ENCODE measurements around the gene SPNS2. TPM values are rescaled to one million over a fixed set of nuclear protein-coding genes. Genes with fewer than 3 reads are reported as not detected.

SPNS2 gene
- total and polyA plus RNA-seq, 2 of the 8 experiments (the other 6 are each of a cell fraction or from before 2014, with no cell fraction given), result 1.2 to 1.5 TPM

- Histone ChIP-seq H3K4me2 (ENCODE audit: insufficient read depth in 1 of 2, low read depth in 2 of 2, low read length in 2 of 2) (no peak overlapping the region), H3K27me3 (replicated peaks in 1 of 4; ENCODE audit: control insufficient read depth in 3 of 4, extremely low read depth in 1 of 4, insufficient read depth in 3 of 4, low read length in 3 of 4) (no peaks in the 10 kb centered on the region), H3K4me1 (replicated peaks in 1 of 4; ENCODE audit: control insufficient read depth in 3 of 4, insufficient read depth in 4 of 4, low read length in 3 of 4) (peaks cover 0 to 3% (median 0%) of the 10 kb centered on the region in 4 experiments; a peak in 1 of 7 replicates), H3K4ac (replicated peaks; ENCODE audit: insufficient read length, low read depth, low read length) (no peak overlapping the region), H2BK15ac (ENCODE audit: low read length) (no peak overlapping the region), H3K4me3 (ENCODE audit: extremely low read depth in 1 of 4, insufficient read depth in 2 of 4, low read depth in 3 of 4, low read length in 4 of 4) (no peak overlapping the region), H3K9me3 (ENCODE audit: insufficient read depth in 2 of 2, low read depth in 1 of 2, low read length in 1 of 2) (no peaks in the 10 kb centered on the region), H2AK5ac (ENCODE audit: low read depth, low read length) (no peak overlapping the region), H4K8ac (ENCODE audit: extremely low read depth, insufficient read depth, low read length) (no peak overlapping the region), H3K56ac (replicated peaks; ENCODE audit: insufficient read length, low read depth, low read length) (no peak overlapping the region), H2BK20ac (ENCODE audit: low read length) (no peak overlapping the region), H3K9ac (replicated peaks in 1 of 4; ENCODE audit: extremely low read depth in 1 of 4, low read depth in 3 of 4, low read length in 3 of 4) (no peak overlapping the region), H2BK5ac (ENCODE audit: low read depth, low read length) (no peak overlapping the region), H3K23me2 (ENCODE audit: low read depth, low read length) (no peaks in the 10 kb centered on the region), H2BK12ac (ENCODE audit: low read depth, low read length) (no peak overlapping the region), H4K5ac (ENCODE audit: insufficient read length, low read depth, low read length) (no peak overlapping the region), H3K23ac (ENCODE audit: insufficient read length) (no peak overlapping the region), H3K27ac (ENCODE audit: low read depth, low read length) (no peak overlapping the region), H2BK120ac (replicated peaks; ENCODE audit: low read depth, low read length) (no peak overlapping the region), H3K14ac (ENCODE audit: insufficient read length) (no peak overlapping the region), H3K79me2 (ENCODE audit: control insufficient read depth in 1 of 2, insufficient read depth in 2 of 2, low read length in 2 of 2) (no peaks in the 10 kb centered on the region), H3K36me3 (ENCODE audit: control insufficient read depth in 2 of 4, insufficient read depth in 4 of 4, low read length in 3 of 4) (no peaks in the 10 kb centered on the region), H3K79me1 (ENCODE audit: low read depth, low read length) (no peaks in the 10 kb centered on the region), H3K18ac (ENCODE audit: extremely low read depth, low read length) (no peak overlapping the region), H4K20me1 (replicated peaks in 1 of 2; ENCODE audit: control insufficient read depth in 1 of 2, insufficient read depth in 2 of 2, low read length in 2 of 2) (no peaks in the 10 kb centered on the region), H4K91ac (replicated peaks; ENCODE audit: insufficient read length, low read length) (no peak overlapping the region), H2AFZ (ENCODE audit: low read length) (no peak overlapping the region)
- DNase-seq (ENCODE audit: low read depth in 1 of 2, low spot score in 2 of 2) (no peak), FAIRE-seq (no peak)
- ChIA-PET POLR2A (ENCODE audit: partially characterized antibody) (no interaction called here), CTCF (ENCODE audit: partially characterized antibody) (interaction anchor here (0.8 to 1.8 kb wide), 5 partner anchors 9 to 67 kb away, joined by 3 to 5 read pairs (median 3); partner anchors contain the start of gene SPNS2)
- 85% methylated on average over 23 of the region's 24 CpGs; no CpG with 5 or more reads in 1 of the 2 experiments for WGBS, 2 experiments (ENCODE audit: extremely low coverage in 1 of 2, insufficient coverage in 1 of 2, insufficient read length in 1 of 2, insufficient replicate concordance in 2 of 2, low coverage in 1 of 2, low lambda C conversion rate in 2 of 2, missing lambda C conversion rate in 1 of 2)
- TF ChIP-seq RXRA (IDR thresholded peaks at IDR 0.05; ENCODE audit: insufficient read depth, low read depth, low read length), result no peak
- no peak for TF ChIP-seq ATF3 (IDR thresholded peaks at IDR 0.05; ENCODE audit: insufficient read depth, low read depth, low read length)
- TF ChIP-seq FOSL1 (IDR thresholded peaks at IDR 0.05; ENCODE audit: insufficient read depth, low read depth, low read length), result no peak
- no peak for TF ChIP-seq GTF2F1 (IDR thresholded peaks at IDR 0.05; ENCODE audit: borderline replicate concordance, low read depth, low read length)
- no peak for TF ChIP-seq CREB1 (IDR thresholded peaks at IDR 0.05)
- TF ChIP-seq CBX8 (IDR thresholded peaks at IDR 0.05; ENCODE audit: borderline replicate concordance, low read depth, low read length), result no peak
These were observed 10.6 kb upstream of the SPNS2 start for GRCh38 chr17:4487820-4488716.
